HuH-7.5 (cell line): ENCODE measurements around the gene CHTF8.
A peak's percentile ranks its signal among the peaks of the same experiment; 100 is the strongest.

Source experiments
- DNase-seq: peaks from one replicate; pipeline ENCODE4 v3.0.0; 2011; ENCODE audit warnings: low spot score

CHTF8 gene

DNA sequence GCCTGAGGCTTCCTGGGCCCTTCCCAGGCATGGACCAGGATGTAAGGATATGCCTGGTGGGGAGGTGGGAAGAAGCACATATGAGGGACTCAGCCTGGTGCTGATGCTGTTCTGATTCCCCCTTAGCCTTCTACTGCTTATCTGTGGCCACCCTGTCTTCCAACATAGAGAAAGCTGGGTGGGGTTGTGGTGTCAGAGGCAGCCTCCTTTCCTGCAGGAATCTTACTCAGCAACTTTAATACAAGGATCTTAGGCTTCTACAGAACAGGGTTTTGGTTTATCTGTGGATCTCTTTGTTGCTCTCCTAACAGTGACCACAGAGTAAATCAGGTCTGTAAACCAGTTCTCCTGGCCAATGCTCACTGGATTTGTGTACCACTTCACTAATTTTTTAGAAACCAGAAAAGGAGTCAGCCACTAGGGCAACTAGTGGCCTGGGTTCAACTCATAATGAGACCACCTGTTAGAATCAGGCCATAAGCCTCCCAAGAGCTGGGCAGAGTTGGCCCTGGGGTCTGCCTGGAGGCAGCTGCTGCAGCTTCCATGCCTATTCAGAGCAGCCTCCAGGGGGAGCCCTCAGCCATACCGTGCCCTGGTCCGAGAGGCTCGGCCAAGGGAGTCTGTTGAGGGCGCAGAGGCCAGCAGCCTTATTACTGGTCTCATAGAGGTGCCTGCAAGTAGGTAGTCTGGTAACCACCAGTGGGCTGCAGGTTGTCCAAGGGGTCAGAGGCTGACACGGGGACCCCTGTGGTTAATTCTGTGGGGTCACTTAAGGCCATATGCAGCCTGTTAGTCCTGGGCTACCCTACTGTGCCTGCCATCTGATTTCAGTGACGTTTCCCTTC is 19.9 kb downstream of the CHTF8 start:
- peak; percentile 97 for DNase-seq

GRCh38 chr16:69111876-69112230 is 20.5 kb downstream of the CHTF8 start:
- no peak for DNase-seq

DNA sequence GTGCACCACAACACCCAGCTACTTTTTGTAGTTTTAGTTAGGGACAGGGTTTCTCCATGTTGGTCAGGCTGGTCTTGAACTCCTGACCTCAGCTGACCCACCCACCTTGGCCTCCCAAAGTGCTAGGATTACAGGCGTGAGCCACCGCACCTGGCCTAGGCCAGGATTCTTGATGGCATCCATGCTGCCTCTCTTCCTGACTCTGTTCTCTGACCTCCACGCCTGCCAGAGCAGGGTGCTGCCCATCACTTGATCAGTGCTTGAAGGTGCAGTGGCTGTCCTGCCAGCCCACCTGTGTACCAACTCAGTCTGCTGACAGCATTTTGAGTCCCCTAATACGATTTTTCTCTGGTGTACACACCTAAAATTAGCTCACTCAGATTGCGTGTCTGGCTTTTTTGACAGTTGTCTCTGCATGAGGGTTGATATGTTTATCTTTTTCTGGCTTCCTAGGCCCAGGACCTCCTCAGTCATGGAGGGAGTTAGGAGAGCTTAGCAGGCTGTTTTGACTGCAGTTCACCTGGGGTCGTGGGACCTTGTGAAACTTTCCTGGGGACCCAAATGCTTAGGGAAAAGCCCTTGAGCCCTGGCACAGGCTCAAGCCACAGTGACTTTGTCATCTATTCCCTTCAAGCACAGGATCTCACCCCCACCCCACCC is 21.0 kb downstream of the CHTF8 start:
- DNase-seq = no peak

DNA sequence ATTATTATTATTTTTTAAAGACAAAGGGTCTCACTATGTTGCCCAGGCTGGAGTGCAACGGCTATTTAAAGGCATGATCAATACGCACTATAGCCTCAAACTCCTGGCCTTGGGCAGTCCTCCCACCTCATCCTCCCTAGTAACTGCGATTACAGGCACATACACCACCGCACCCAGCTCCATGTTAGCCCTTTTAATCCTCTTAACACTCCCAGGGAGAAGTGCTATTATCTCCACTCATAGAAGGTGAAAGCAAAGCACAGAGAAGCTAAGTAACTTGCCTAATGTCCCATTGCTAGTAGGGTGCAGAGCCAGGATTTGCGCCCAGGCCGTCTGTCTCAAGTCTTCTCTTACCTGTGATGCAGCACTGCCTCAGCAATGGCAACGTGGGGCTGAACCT is 22.0 kb downstream of the CHTF8 start:
- no peak for DNase-seq

DNA sequence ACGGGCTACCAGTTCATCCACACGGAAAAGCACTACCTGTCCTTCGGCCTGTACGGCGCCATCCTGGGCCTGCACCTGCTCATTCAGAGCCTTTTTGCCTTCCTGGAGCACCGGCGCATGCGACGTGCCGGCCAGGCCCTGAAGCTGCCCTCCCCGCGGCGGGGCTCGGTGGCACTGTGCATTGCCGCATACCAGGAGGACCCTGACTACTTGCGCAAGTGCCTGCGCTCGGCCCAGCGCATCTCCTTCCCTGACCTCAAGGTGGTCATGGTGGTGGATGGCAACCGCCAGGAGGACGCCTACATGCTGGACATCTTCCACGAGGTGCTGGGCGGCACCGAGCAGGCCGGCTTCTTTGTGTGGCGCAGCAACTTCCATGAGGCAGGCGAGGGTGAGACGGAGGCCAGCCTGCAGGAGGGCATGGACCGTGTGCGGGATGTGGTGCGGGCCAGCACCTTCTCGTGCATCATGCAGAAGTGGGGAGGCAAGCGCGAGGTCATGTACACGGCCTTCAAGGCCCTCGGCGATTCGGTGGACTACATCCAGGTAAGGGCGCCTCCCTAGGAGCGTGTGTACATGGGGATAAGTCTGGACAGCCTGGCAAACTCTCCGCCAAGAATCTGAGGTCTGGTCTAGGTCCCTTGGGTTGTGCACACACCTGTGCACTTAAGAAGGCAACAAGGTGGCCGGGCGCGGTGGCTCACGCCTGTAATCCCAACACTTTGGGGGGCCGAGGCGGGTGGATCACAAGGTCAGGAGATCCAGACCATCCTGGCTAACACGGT is 22.7 kb downstream of the CHTF8 start:
- DNase-seq = no peak

GRCh38 chr16:69108905-69109252 is 23.5 kb downstream of the CHTF8 start:
- no peak for DNase-seq

- DNase-seq = no peak
Measured at GRCh38 chr16:69108064-69108904, 24.1 kb downstream of the CHTF8 start.

DNA sequence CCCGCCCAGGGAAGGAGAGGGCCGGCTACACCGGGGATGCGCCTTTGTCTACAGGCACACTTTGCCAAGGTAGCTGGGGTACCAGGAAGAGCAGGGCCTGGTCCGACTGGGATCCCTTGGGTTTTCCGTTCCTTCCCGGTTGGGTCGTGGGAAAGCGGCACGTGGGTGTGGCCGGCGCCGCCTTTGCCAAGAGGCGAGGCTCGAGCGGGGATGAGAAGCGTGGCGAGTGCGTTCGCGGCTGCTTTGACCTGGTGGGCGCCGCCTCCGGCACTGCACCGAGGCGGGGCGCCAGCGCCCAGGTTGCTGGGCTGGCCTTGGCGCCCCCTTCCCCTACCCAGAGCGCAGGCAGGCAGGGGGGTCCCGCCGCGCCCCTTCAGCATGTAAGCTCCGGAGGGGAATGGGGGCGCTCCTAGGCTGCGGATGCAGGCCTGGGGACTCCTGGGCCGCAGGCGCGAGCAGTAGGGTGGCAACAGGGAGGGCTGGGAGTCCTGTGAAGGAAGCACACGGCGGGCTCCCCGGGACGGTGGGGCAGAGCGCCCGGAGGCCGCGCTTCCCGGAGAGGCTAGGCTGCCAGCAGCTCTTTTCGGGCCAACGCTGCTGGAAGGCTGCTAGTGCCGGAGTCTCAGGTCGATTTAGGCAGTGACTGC is 24.9 kb downstream of the CHTF8 start:
- no peak for DNase-seq

DNA sequence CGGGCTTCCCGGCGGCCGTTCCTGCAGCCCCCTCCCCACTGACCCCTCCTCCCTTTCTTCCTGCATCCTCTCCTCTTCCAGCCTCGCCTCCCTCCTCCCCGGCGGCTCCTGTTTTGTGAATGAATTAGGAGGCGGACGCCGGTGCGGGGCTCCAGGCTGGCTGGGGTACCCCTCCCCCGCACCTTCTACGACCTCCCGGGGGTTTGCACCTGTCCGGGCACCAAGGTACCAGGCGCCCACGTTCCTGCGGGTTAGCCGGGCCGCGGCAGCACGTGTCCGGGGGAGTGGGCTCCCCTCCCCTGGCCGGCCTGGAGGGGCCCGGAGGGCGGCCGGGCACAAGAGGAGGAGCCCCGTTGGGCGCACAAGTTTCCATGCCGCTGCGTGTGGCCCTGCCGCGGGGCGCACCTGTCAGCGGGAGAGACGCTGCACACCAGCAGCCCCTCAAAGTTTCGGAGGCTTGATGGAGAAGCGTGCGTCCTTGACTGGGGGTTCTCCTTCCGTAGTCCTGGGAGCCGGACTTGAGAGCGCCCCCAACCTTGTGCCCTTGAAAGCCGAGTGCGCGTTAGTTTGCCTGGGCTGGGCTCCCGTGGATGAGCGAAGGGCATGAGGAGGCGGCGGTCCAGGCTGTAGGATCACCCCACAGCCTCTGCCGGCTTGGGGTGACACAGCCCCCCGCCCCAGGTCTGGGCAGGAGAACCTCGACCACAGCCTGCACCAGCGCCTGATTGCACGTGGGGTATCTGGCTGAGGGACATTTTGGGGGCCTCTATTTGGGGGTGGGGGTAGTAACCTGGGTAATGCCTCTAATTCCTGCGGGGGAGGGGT is 25.7 kb downstream of the CHTF8 start:
- peak; percentile 50 for DNase-seq

DNA sequence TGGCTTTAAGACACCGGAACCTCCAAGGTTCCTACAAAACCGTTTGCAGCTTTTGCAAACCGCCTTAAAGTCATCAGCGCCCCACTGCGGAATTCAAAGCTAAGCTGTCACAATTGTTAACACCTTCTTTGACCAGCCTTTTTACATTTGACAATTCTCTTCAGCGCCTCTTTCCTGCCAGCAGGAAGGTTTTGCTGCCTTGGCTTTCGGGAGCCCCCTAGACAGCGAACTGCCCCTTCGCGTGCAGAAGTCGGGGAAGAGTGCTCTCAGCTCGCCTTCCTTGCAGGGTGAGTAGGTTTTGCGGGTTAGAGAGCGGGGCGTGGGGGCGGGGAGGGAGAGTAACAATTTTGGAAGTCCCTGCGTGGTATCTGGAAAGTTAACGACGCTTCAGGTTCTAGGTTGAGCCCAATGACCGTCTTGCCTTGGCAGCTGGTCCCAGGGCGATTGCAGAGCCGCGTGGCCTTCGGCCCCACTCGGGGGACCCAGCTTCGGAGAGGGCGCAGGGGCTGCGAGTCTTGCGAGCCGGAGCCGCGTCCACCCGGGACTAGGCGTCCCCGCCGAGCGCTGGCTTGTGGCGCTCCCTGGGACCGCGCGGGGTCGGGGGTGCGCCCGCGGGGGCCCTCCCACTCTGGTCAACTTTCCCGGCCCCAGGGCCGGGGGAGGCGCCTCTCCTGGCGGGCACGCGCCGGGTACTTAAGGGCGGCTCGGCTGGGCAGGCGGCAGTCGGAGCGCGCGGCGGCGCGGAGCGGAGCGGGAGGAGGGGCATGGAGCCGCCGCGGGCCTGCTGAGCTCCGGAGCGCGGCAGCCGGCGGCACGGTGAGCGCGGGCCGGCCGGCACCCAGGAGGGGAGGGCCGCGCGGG is 26.7 kb downstream of the CHTF8 start, which contains the start of gene HAS3:
TSS of gene HAS3 (plus strand) at position 153 of the 861 bp plus-strand sequence. CDS start 3,743 bp downstream, outside the sequence.
- peak; percentile 84 for DNase-seq

GRCh38 chr16:69100071-69100691 is 32.2 kb downstream of the CHTF8 start:
- no peak for DNase-seq

- no peak for DNase-seq
Measured at GRCh38 chr16:69095193-69095592, 37.2 kb downstream of the CHTF8 start.

DNA sequence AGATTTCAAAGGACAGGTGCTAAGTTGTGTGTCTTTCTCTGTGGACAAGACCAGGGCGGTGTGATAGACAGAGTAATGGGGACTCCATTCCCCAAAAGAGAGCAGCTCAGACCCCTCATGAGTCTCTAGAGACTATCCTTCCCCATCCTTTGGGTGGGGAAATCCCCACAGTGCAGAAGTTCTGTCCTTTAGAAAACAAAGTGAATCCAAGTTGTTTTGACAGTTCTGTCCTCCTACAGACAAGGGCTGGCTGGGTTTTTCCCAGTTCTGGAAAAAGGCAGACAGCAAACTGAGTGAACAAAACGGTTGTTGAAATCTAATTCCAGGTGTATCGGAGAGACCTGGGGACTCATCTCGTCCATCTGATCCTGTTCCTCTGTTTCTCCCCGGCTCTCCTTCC is 37.9 kb downstream of the CHTF8 start:
- no peak for DNase-seq

DNA sequence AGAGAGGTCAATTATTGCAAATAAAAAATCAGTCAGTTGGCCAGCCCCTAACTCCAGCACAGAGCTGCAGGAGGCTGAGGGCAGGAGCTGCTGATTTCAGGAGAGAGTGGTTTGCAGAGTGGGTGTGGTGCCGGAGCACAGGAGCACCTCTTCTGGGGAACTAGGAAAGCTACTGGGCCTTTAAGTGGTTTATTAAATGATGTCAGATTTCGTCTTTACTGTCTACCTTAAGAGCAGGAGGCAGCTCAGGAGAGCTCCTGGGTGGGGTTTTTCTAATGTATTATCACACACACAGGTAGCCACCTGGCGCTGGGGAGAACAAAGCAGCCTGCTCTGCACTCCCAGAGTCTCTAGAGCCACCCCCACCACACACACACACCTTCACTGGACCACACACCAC is 38.4 kb downstream of the CHTF8 start:
- DNase-seq = no peak

DNA sequence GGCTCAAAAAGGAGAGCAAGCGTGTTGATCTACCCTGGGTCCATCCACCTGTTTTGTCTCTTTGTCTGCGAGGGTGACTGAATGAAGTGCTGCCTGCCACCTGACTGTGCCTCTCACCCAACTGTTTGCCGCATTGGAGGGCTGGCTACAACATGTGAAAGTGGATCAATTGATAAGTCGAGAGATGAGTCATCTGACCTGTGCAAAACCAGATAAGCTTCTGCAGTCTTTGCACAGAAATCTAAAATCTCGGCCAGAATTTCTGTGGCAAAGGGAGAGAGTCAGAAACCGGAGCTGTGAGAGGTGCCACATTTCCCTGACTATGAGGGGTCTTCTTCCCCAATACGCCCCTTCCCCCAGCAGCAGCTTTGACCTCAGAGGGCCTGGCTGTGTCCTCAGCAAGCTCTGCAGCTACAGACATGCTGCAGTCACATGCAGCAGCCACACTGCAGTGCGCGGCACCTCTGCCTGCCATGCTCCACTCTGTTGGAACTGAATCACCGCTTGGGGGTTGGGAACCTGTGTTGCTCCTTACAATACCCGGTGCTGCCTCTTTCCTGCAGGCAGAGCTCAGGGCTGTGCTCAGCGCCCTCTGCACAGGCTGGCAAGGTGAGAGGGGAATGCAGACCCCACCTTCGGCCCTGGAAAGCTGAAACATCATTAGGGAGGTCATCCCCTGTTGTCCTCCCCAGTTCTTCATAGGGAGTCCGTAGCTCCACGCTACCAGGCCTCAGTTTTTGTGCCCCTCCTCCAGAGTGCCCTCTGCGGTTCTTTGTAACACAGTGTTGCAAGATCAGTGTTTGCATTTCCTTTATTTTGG is 43.1 kb downstream of the CHTF8 start:
- no peak for DNase-seq

DNA sequence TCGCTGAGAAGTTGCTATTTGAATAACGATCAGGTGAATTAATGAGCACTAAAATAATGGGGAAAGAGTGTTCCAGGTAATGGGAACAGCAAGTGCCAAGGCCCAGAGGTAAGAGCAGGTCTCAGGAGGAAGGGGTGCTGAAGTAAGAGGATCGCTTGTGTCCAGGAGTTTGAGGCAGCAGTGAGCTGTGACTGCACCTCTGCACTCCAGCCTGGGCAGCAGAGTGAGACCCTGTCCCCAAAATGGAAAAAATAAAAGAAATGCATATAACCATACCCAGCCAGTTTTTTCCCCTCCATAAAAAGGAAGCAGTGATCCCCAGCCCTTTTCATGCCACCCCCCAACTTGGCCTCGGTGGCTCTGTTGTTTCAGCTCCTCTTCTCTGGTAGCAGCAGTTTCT is 43.7 kb downstream of the CHTF8 start:
- DNase-seq = no peak

- no peak for DNase-seq
Measured at GRCh38 chr16:69087161-69087581, 45.2 kb downstream of the CHTF8 start.

DNA sequence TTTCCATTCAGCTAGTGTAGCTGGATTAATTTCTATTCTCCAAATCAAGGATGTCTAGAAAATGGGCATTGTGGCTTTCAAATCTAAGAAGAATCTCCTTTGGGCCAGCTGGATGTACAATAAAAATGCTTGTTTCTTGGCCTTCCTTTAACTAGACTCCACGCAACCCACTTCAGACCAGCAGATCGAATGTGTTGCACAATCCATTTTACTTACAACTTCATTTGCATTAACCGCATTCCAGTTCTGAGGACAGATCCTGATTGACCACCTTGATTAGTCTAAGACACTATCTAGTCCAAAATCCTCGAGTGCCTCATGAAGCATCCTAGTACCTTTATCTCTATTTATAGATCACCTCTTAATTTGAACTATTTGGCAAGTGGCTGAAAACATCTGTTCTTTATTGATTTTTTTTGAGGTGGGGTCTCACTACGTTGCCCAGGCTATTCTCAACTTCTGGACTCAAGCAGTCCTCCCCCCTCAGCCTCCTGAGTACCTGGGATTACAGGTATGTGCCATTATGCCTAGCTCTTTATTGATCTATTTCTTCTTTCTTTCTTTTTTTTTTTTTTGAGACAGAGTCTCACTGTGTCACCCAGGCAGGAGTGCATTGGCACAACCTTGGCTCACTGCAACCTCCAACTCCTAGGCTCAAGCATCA is 47.2 kb downstream of the CHTF8 start:
- DNase-seq = no peak
